GM10248 (cell line): ENCODE measurements around the gene PGF.
"Not testable (repeated sequence)": the region's sequence is repeated elsewhere in the genome, so short reads cannot be mapped to it uniquely, and the experiment has no call there.

Source experiments
- CTCF ChIA-PET: fragments of 300-600 bp; sonication (Branson Sonifier 250); formaldehyde crosslinking; extraction: SDS; loops from one replicate; lab custom pipeline; 2021; ENCODE audit warnings: antibody characterized with exemption; lab: Yijun Ruan, JAX
- POLR2A ChIA-PET: fragments of 350-650 bp; sonication (Branson Sonifier 250); formaldehyde crosslinking; extraction: SDS; loops from one replicate; lab custom pipeline; 2020; ENCODE audit warnings: antibody characterized with exemption; lab: Yijun Ruan, JAX
- DNase-seq: peaks from one replicate; pipeline ENCODE4 v3.0.0; 2012; ENCODE audit errors: extremely low spot score
- CTCF ChIP-seq: IDR thresholded peaks from 2 replicates; pipeline ENCODE4 v1.5.1; 2012; ENCODE audit warnings: mild to moderate bottlenecking, low read depth; ENCODE audit errors: extremely low read depth, missing control alignments, control extremely low read depth

PGF gene

GRCh38 chr14:74934476-74935359 lies 20.7 kb downstream of the PGF start:
- DNase-seq, result peak; percentile 52
- ChIA-PET CTCF (interaction anchor here (1.1 to 2.2 kb wide), 7 partner anchors 7 to 154 kb away, joined by 3 to 11 read pairs (median 5); partner anchors contain the start of gene RPS6KL1), POLR2A (interaction anchor here (0.6 kb wide), 1 partner anchor 24 kb away, joined by 3 read pairs; no protein-coding TSS in a partner anchor)
- TF ChIP-seq CTCF, result no peak

- ChIA-PET CTCF (interaction anchor here (1.1 to 1.8 kb wide), 6 partner anchors 8 to 154 kb away, joined by 3 to 11 read pairs (median 4); partner anchors contain the start of gene RPS6KL1), POLR2A (no interaction called here)
- no peak for DNase-seq
- TF ChIP-seq CTCF, result no peak
These were observed 21.4 kb downstream of the PGF start for GRCh38 chr14:74934041-74934440.

DNA sequence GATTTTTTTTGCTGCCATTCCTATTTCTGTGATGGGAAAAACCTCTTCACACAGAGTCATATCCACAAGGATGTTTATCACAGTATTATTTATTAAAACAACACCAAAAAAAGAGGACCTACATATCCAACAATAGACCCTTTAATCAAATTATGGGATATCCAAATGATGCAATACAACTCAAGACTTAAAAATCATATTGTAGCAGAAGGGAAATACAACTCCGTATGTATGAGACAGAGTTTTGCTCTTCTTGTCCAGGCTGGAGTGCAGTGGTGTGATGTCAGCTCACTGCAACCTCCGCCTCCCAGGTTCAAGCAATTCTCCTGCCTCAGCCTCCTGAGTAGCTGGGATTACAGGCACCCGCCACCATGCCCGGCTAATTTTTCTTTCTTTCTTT lies 22.5 kb downstream of the PGF start:
- CTCF ChIA-PET, result interaction anchor here (1.8 to 3.9 kb wide), 3 partner anchors 9 to 156 kb away, joined by 6 to 31 read pairs (median 8); no protein-coding TSS in a partner anchor
- POLR2A ChIA-PET, DNase-seq: not testable (repeated sequence)

DNA sequence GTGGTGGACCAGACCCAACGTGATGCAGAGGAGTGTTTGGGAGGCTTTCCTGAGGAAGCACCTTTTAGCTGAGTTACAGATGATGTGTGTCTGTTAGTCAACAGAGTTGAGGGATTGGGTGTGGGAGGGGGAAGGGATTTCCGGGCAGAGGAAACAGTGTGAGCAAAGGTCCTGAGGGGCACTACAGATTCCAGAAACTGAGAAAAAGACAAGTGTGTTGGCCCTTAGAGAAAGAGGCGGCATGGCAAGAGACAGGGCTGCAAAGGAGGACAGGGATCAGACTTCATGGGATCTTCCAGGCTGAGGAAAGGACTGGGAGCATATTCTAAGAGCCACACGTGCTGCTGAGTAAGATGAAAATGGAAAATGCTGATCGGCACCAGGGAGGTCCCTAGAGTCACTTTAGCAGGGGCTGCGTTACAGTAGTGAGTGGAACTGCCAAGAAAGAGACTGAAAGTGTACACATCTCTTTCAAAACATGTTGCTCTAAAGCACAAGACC lies 22.9 kb downstream of the PGF start:
- POLR2A ChIA-PET, result no interaction called here
- CTCF ChIA-PET, result interaction anchor here (0.9 to 3.9 kb wide), 4 partner anchors 10 to 156 kb away, joined by 4 to 31 read pairs (median 10); partner anchors contain the start of gene RPS6KL1
- TF ChIP-seq CTCF, result no peak
- no peak for DNase-seq

DNA sequence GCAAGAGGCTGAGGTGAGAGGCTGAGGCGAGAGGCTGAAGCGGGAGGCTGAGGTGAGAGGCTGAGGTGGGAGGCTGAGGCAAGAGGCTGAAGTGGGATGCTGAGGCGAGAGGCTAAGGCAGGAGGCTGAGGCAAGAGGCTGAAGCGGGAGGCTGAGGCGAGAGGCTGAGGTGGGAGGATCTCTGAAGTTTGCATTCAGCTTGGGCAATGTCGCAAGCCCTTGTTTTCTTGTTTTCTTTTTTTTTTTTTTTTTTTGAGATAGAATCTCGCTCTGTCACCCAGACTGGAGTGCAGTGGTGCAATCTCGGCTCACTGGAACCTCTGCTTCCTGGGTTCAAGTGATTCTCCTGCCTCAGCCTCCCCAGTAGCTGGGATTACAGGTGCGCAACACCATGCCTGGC lies 23.7 kb downstream of the PGF start:
- not testable (repeated sequence) for DNase-seq
- POLR2A ChIA-PET, result interaction anchor here (0.6 to 0.8 kb wide), 2 partner anchors 8 to 343 kb away, joined by 3 read pairs; no protein-coding TSS in a partner anchor
- CTCF ChIA-PET, result interaction anchor here (0.9 to 3.9 kb wide), 8 partner anchors 8 to 157 kb away, joined by 3 to 31 read pairs (median 4); partner anchors contain the start of gene RPS6KL1

DNA sequence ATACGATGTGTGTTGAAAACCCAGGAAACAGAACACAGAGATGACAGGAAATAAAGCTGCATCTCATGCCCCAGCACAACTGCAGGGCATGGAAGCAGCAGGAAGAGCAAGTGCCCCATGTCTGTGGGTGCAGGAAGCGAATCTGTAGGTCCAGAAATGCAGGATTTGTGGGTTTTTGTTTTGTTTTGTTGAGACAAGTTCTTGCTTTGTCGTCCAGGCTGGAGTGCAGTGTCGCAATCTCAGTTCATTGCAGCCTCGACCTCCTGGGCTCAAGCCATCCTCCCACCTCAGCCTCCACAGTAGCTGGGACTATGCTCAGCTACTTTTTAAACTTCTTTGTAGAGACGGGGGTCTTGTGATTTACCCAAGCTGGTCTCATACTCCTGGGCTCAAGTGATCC lies 26.2 kb downstream of the PGF start:
- TF ChIP-seq CTCF, result no peak
- POLR2A ChIA-PET, result no interaction called here
- DNase-seq, result no peak
- CTCF ChIA-PET, result interaction anchor here (1.1 to 3.9 kb wide), 2 partner anchors 17 to 23 kb away, joined by 3 to 31 read pairs; no protein-coding TSS in a partner anchor

- ChIA-PET POLR2A (no interaction called here), CTCF (interaction anchor here (1.3 to 8.4 kb wide), 3 partner anchors 18 to 66 kb away, joined by 3 to 81 read pairs (median 4); no protein-coding TSS in a partner anchor)
- no peak for DNase-seq
- TF ChIP-seq CTCF, result no peak
These were observed 28.2 kb downstream of the PGF start for GRCh38 chr14:74927225-74927624.
